Hematopoietic multipotent progenitor cell treated with erythropoietin and hydrocortisone succinate and interleukin-3 and kit ligand, for 8 days (in vitro differentiated cells): ENCODE results near the gene CBX5.
"Not testable (repeated sequence)": the region's sequence is repeated elsewhere in the genome, so short reads cannot be mapped to it uniquely, and the experiment has no call there.

Experiments used
- DNase-seq: peaks from one replicate; pipeline ENCODE4 v3.0.0-alpha.2; 2015

The CBX5 gene

DNA sequence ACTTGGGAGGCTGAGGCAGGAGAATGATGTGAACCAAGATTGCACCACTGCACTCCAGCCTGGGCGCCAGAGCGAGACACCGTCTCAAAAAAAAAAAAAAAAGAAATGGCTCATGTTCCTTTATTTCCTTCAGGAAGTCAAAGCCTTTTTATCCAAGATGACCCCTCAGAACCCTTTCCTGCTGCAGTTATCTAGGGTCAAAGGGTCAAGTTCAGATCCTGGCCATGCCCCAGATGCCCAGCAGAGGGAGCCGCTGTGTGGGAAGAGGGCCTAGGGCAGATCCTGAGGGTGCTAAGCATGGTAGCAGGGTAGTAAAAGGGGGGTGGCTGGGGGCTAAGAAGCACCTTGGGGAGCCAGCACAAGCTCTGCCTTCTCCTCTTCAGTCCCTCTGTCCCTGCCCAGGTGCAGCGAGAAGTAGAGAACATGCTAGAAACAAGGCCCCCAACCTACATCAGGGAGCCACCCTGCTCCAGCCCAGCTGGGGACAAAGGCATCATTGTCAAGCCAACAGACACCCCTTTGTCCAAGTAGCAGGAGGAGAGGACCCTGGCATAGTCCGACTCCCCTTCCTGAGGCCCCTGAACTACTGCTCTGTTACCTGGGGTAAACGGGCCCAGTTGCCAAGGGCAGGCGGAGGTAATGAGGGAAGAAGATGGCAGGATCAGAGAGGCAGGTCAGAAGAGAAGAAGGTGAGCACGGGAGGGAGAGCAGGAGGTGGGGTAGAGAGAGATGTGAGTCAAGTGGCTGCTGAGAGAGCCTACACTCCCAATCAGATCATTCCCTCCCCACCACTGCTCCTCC lies 14.4 kb upstream of the CBX5 start:
- DNase-seq = peak; percentile 89

DNA sequence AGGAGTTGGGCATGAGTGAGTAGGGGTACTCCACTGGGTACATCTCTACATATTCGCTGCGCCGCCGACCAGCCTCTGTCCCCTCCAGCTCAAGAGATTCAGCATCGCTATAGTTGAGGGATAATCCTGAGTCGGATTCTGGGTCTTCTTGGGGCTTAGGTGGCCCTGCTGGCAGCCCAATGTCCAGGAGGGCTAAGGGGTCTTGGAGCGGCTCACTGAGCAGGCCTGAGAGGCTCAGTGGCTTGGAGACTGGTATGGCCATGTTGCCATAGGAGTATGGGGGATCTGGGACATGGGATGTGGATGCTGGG lies 13.0 kb upstream of the CBX5 start:
- DNase-seq = no peak

DNA sequence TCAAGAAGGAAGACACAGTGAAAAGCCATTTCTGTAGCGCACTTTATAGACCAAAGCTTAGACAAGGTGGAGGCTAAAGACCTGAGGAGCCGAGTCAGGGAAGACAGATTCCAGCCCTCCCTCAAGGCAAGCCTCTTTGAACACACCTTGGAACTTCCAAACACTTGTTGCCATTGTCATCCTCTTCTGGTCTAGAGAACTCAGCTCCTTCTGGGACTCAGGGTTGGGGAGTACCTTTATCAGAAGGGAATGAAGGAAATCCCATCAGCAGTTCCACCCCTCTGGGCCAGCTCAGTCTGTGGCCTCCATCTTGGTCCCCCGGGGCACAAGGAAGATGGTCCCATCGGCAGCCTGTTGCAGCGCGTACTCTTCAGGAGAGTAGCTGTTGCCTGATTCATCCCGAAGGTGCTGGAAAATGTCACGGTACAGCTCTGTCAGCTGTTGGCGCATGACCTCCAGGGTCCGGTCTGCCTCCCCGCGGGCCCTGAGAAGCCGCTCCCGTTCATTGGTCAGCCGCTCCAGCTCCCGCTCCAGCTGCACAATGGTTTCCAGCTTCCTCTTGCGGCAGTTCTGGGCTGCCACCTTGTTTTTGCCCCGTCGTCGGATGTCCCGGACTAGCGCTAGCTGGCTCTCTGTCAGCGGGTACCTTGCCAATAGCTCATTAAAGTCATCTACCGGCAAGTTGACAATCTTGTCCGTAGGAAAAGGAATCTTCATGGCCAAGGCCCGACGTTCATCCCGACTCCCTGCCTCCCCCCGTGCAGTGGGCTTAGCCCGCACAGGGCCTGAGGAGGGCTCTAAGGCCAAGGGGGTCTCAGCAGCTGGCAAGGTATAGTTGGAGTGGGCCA lies 12.4 kb upstream of the CBX5 start:
- DNase-seq = no peak

DNA sequence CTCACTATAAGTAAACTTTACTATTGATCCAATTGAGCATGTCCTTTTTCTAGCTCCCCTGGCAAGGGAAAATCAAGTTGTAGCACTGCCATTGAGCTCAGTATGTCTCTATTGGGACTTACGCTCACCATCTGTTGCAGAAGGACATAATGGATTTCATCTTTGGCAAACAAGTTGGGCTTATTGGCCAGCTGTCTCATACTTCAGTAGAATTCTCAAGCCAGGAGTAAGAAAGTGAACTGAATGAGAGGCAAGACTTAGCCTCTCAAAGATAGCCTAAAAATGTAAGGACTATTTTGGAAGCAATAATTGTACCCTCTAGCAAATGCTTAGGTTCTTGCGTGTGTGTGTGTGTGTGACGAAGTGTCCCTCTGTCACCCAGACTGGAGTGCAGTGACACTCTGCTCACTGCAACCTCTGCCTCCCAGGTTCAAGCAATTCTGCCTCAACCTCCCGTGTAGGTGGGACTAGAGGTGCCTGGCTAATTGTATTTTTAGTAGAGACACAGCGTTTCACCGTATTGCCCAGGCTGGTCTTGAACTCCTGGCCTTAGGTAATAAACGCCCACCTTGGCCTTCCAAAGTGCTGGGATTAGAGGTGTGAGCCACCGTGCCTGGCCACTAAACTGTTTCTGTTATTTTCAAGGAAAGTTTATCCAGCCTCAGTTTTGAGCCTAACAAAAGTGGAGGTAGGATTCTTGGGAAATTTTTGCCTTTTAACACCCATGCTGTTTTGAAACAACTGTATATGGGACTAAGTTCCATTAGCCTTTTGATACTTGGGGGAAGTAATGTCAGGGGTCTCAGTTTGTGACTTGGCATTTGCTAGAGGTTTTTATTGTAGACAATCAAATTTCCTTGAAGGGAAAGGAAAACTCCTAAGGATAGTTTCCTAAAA lies 7.6 kb upstream of the CBX5 start:
- peak; percentile 66 for DNase-seq

DNA sequence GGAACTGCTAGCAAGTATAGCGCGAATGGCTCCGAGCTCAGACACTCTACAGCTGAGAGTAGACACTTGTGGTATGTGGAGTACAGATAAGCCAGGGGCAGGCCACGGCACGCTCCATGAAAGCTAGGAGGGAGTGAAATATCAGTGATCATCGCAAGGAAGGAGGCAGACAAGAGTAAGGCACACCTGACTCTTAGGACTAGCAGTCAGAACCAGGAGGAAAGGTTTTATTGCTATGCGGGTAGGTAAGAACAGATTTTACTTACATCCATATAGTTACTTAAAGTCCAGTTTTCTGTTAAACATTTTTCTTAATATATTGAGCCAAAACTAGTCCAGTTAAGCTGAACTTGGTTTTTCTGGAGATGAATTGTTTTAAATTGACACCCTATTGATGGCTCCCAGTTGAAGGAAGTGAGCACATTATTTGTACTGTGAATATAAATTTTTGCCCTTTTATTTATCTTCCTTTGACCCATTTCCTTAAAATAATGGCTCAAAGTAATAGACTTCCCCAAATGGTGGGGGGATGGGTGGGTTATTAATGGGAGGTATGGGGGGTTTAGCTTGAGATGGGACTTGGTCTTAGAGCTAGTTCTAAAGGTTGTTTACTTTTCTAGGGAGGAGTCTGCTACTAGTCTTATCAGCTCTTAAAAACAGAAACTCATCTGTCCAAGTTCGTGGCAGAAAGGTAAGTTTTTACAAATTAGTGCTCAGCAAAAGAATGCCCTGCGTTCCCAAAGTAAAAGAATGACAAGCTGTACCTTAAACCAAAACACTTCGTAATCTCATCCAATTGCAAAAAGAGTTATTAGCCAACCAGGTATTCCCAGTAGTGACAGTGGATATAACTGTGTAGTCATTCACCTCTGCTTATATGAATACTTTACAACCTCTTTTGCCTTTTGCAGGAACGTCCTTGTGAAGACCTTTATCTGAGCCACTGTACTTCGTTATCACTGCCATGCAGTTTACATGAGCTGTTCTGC lies 6.4 kb upstream of the CBX5 start:
- DNase-seq = peak; percentile 90

DNA sequence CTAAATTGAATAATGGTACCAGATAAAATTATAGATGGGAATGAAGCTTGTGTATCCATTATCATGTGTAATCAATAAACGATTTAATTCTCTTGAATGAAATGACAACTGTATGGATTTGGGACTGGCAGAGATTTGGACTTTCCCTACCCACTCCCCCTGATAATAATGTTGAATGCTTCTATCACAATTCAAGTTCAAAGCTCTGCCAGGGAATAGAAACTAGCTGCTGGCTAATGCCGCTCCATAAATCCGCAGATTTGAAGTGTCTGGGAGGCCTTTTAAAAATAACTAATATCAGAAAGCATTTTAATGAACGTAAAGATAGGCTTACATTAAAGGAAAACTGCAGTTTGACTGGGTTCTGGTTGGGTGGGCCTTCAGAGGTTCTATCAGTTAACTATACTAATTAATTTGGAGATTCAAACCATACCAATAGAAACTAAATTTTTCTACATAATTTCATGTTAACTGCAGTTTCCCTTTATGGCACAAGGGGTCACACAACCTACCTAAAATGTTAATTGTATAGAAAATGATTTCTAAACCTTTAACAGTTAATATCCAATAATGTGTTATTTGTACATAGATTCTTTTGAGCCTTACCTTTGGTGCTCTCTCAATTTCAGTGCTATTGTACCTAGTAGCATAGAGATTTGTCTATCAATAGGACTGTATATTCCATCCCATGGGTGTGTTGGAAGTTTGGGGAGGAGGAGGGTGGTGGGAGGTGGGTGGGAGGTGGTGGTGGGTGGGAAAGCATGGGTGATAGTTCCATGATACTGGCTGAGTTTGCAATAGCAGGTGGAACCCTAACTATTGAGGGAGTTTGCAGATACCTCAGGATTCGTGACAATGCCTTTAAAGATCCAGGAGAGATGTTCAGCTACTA lies 5.5 kb upstream of the CBX5 start:
- DNase-seq = peak; percentile 53

DNA sequence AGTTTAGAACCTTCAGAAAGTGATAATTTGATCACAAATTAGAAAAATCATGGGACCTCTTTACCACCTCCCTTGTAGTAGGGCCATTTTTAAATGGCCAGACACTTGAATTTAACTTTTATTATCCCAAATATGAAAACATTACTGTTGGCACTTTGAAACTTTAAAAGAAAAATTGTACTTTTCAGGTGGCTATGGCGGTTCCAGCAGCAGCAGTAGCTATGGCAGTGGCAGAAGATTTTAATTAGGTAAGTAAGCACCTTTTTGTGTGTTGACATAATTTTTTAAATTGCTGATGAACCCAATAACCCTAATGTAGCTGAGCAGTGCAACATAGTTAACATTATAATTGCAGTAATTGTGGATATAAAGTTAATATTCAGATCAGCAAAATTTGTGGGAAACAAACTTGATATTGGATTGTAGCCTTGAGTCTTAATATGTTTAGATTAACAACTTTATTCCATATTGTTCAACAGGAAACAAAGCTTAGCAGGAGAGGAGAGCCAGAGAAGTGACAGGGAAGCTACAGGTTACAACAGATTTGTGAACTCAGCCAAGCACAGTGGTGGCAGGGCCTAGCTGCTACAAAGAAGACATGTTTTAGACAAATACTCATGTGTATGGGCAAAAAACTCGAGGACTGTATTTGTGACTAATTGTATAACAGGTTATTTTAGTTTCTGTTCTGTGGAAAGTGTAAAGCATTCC lies 4.3 kb upstream of the CBX5 start:
- not testable (repeated sequence) for DNase-seq

DNA sequence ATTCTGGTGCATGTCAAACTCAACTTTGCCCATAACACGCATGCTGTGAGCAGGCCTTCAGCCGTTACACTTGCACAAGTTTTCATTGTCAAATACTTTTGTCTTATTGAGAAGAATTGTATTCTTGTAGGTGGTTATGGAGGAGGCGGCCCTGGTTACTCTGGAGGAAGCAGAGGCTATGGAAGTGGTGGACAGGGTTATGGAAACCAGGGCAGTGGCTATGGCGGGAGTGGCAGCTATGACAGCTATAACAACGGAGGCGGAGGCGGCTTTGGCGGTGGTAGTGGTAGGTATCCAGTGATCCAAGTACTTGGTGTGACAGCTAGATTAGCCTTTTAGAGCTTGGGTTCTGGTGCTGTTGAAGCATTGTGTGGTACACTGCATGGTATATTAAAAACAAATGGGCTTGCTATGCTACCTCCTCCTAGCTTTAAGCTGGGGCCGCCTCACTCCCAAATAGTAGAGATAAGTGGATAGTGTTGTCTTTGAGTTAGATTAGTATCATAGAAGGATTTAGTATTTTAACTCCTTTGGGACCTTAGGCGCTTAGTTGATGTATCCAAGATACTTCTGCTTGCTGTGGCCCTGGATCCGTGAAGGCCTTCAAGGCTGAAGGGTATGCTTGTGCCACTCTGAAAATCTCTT lies 3.1 kb upstream of the CBX5 start:
- DNase-seq = peak; percentile 38

DNA sequence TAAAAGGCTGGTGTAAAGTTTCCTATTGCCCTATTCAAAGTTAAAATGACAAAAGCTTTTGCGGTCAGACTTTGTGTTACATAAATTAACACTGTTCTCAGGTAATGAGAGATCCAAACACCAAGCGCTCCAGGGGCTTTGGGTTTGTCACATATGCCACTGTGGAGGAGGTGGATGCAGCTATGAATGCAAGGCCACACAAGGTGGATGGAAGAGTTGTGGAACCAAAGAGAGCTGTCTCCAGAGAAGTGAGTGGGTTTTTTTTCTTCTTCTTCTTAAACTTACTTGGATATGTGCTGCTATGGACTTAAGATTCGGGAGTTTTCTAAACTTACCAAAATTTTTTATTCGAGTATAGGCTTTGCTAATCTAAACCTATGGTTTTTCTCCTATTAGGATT lies 1.8 kb upstream of the CBX5 start:
- DNase-seq = peak; percentile 37

DNA sequence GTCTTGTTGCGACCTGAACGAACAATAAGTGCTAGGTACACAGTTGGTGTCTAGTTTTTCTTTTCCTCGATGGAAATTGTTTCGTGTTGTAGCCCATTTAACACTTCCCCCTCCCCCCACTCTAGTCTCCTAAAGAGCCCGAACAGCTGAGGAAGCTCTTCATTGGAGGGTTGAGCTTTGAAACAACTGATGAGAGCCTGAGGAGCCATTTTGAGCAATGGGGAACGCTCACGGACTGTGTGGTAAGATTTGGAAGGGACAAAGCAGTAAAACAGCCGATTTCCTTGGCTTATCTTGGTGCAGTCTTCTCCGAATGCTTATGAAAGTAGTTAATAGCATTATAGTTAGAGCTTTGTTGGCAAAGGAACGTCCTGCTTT lies 1.3 kb upstream of the CBX5 start:
- DNase-seq = not testable (repeated sequence)

DNA sequence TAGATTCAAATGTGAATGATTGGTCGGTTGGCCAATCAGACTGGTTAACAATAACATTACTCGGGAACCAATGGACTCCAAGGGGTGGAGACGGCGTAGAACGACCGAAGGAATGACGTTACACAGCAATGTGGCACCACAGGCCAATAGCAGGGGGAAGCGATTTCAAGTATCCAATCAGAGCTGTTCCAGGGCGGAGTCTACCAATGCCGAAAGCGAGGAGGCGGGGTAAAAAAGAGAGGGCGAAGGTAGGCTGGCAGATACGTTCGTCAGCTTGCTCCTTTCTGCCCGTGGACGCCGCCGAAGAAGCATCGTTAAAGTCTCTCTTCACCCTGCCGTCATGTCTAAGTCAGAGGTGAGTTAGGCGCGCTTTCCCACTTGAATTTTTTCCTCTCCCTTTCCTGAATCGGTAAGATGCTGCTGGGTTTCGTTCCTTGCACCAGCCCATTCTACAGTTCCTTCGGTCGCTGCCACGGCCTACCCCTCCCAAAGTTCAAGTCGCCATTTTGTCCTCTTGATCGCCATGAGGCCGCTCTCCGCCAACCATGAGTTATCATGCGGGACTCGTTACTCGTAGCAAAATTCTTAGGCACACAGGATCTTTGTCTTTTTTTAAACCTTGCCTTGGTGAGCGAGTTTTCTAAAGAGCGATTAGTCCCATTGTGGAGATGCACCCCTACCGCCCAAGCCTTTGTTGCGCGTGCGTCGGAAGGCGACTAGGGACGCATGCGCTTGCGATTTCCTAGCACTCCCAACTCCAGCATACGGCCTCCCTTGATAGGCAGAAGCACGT lies 742 bp upstream of the CBX5 start, which contains the start of gene HNRNPA1:
HNRNPA1 (plus strand) TSS at position 259 of the 793 bp plus-strand sequence; CDS start at position 341, 82 bp downstream.
- DNase-seq = peak; percentile 100

DNA sequence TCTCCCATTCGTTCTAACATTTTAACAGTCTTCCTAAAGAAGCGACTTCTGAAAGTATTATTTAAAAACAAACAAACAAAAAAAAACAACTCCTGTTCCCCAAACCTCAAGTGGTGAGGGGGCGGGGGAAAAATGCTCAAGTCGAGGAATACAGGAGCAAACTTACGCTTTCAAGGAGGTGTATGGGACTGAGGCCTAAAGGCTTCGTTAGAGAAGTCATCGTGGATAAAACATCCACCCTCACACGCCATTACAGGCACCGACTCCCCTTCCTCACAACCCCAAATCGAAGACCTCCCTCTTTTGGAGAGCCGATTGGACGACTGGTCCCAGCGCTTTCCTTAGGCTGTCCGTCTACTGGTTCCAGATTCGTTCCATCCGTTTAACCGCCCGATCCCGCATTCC lies 693 bp downstream of the CBX5 start:
- DNase-seq = no peak

DNA sequence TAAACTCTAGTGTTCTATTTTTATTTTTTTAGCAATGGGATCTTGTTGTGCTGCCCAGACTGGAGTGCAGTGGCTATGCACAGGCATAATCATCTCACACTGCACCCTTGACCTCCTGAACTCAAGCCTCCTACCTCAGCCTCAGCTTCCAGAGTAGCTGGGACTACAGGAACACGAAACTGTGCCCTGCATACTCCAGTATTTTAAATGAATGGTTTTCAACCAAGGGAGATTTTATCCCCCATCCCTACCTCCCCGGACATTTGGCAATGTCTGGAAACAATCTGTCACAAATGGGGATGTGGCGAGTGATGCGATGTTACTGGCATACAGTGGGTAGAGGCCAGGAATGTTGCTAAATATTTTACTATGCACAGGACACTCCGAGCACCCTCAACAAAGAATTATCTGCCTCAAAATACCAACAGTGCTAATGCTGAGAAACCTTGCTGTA lies 2.1 kb downstream of the CBX5 start:
- DNase-seq = peak; percentile 21

DNA sequence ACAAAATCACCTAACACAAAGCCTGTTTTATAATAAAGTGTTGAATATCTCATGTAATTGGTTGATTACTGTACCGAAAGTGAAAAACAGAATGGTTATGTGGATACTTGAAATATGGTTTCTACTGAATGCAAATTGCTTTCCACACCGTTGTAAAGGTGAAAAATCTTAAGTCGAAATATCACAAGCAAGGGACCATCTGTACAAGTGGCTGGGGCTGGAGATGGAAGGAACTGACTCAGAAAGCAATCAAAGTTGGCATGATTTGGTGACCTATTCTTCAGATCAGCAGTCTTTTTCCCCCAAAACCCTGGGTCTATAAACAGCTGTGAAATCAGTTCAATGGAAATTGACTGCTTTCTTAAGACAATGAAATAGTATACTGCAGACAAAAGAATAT lies 3.6 kb downstream of the CBX5 start:
- DNase-seq = peak; percentile 1

DNA sequence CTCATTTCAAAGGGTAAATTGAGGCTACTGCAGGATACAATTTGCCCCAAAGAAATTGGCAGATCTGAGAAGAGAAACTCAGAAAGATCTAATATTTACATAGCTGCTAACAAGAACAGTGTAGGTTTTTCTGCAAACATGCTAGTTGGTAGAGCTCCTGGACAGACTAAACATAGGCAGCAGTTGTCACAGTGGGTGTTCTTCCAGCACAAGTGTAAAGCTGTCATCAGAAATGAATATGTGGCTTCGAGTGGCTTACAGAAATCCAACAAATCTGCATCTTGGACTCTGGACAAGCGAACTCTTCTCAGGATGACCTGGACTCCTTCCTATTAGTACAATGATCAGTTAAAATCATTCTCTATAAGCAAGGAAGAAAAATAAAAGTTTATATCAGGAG lies 5.9 kb downstream of the CBX5 start:
- peak; percentile 1 for DNase-seq

DNA sequence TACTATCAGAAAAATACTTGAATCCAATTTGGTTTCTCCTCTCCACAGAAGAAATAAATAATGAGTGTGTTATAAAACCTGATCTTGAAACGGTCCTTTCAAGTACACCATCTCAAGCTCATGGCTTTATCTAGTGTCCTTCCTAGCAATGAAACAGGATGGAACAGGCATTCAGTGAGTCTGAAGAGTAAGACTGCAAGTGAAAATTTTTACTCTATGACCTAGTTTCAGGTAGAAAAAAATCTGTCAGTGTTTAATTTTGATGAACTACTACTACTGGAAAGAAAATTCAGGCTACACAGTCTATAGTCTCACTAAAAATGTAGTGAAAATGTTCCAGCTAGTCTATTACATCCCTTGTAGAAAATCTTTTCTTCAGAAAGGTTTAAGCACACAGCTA lies 7.7 kb downstream of the CBX5 start:
- DNase-seq = peak; percentile 1

DNA sequence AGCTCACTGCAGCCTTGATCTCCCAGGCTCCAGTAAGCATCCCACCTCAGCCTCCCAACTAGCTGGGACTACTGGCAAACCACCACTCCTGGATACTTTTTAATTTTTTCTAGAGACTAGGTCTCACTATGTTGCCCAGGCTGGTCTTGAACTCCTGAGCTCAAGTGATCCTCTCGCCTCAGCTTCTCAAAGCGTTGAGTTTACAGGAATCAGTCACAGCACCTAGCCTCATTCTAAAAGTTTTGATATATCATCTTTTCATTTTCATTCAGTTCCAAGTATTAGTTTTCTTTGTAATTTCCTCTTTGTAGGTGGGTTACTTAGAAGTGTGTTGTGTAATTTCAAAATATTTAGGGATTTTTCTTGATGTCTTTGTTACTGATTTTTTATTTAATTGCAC lies 9.6 kb downstream of the CBX5 start:
- no peak for DNase-seq

DNA sequence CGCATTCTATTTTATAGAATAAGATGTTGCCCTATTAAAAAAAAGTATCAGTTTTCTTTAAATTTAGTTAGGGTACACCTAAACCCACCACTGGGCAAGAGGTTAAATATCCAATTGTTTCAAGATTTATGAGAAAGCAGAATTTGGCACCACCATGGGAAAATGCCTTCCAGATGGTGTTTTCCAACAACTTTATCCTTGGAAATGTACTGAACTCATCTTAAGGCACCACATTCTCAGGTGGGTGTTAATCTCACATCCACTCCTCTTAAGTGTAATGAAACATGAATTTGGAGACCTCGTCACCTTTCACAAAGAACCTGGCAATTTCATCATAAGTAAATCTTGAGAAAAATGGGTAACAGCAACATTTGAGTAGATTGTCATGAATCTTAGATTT lies 13.1 kb downstream of the CBX5 start:
- no peak for DNase-seq

DNA sequence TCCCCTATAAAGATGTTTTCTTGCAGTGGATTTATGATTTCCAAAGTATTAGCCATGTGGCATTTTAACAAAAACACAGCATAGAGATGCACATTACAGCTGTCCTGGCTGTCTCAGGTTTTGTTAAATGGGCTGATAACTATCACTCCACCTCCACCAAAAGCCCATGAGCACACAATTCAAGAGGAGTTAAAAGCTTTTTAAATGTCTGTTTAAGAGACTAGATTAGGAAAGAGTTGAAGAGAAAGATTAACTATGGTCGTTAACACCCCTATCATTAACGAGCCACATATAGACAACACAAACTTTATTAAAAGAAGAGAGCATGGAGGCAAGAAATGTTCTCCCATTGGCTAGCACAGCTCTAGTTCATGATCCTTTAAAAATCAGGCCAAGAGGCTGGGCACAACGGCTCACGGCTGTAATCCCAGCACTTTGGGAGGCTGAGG lies 14.5 kb downstream of the CBX5 start:
- DNase-seq = no peak
